Right renal pelvis (tissue), 4 donors: ENCODE results near the gene DCLK1. TPM values are rescaled to one million over a fixed set of nuclear protein-coding genes. Genes with fewer than 3 reads are reported as not detected.
A peak's percentile ranks its signal among the peaks of the same experiment; 100 is the strongest.

Experiments
- DNase-seq, 4 donors: peaks; one replicate each; pipeline ENCODE4 v3.0.0-alpha.2; 2013; ENCODE audit warnings: low read depth in 4 of 4, low spot score in 3 of 4, missing footprints in 1 of 4
- polyA plus RNA-seq, 4 donors: library from polyadenylated mRNA; unstranded; fragments of 120-200 nt; gene quantifications; one replicate each; pipeline ENCODE4 v1.2.1, GENCODE V29; 2013; ENCODE audit not compliant: insufficient read length in 4 of 4

DCLK1 gene
- 1 to 10 TPM; 5.6 to 7.0 (median 6.3) TPM for polyA plus RNA-seq

DNA sequence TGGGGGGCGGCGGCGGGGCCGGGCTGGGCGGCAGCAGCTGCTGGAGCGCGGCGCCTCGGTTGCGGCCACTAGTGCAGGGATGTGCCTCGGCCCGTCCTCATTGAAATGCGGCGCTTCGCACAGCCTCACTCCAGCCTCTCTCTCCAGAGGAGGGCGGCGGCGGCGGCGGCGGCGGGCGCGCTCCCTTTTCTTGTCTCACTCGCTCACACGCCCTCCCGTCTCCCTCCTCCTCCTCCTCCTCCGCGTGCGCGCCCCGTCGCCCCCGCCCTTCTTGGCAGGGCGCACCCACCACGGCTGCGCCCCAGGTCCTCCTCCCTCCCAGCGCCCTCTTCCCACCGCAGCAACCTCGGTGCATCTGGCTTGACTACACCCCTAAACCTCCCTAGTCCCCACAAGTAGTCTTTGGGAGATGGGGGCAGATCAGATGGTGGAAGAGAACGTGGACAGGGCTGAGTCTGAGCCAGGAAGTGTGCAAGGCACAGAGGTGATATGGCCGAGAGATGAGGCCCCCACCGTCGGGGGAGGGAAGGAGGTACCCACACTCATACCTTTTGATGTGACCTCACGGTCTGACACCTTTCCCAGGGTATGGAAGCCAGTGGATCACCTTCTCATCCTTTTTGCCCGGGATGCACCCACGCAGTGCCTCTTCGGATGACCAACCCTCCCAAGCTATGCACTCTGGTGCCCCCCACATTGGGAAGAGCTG is at the start of gene DCLK1:
Gene DCLK1, minus strand, starts transcription at position 161 of the 709 bp plus-strand sequence.
- DNase-seq: peak in 1 of 4 donors; percentile 10

DNA sequence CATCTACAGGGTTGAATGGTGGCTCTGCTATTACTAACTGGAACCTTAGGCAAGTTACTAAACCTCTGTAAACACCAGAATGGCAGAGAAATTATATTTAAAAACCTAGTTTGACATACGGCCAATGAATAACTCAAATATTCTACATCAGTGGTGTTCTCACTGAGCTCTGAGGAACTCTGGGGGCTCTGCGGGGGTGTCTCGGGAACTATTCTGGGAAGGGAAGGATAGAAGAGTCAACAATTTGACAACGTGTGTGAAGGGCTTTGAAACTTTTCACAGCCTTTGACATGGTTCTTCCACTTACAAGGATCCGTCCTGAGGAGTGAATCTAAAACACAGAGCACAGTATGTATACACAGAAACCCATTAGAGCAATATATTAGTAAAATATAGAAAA is 44.4 kb upstream of the DCLK1 start:
- no peak for DNase-seq

DNA sequence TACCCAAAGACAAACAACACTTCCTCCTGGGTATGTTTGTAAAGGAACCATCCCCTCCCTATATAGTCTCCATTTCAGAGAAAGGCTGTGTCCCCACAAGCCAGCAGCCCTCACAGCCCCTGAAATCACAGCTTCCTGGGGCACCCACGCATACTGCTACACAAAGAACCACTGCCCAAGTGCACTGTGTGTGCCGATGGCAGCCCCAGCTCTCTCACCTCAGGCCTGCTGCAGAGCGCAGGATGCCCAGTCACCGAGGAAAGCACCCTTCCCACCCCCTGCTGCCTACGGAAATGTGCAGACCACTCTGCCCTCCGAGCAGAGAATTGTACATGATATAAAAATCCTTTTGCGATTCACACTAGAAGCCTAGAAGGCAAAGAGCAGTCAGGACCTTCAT is 43.7 kb upstream of the DCLK1 start:
- no peak for DNase-seq

DNA sequence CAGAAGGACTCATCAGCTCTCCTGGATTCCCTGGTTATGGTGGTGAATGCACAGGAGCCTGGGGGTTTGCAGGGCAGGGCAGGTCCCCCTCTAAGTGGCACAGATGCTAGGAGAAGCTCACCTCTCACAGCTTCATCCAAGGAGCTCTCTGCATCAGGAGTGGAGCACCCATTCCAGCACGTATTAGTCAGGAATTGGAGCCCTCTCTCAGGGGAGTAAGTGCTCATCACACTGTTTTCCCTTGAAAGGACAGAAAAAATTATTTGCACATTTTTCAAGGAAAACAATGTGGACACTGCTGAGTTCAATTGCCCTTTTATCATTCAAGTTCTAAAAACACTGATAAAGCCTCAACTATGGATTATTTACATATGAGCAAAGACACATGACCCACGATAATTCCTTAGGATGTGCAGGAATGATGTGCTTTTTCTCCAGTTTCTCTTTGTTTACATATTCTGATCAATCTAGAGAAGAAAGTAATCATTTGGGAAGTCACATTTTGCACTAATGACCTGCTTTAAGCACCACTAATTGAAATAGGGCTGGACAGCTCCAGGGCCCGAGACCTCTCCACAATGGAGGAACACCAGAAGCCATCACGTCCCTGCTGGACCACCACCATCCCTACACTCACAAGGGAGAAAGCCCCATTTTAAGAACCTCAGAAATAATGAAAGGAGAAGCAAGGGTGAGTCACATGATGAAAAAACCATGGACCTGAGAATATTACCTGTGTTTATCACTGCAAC is 42.6 kb upstream of the DCLK1 start:
- DNase-seq: no peak

DNA sequence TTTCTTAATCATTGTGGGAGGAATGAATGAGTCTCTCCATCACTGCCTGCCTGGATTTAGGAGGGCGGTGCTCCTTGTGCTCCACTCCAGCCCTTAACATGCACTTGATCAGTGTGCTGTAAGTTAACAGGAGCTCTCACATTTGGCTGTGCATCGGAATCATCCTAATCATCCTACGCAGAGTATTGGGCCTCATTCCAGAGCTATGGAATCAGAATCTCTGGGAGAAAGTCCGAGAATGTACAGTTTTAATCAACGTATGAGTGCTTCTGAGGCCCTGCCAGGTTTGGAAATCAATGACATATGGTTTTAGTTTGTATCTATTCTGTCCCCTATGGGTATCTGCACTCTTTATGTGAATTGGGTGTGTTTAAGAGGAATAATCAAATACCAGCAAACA is 34.9 kb upstream of the DCLK1 start:
- DNase-seq: no peak

DNA sequence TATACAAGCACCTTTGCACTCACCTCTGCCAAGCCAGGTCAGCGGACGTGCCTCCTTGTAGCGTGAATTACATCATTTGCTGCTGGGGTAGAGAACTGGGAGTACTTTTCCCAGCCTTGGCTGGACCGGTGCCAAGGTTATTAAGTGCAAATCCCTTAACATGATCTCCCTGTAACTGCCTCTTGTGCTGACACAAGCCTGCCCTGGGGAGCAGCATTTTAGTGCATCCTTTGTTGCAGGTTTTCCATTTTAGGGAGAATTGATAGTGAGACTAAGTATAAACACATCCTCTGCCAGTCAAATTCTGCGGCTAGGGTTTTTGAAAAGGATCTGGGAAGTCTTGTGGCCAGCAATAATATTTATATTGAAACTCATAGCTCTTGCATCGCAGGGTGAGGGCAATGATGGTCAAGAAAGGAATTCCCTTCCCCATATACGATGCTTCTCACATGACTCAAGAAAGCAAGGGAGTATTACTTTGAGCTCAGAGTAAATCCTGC is 32.7 kb upstream of the DCLK1 start:
- peak; percentile 25 to 64 (median 40) for DNase-seq

DNA sequence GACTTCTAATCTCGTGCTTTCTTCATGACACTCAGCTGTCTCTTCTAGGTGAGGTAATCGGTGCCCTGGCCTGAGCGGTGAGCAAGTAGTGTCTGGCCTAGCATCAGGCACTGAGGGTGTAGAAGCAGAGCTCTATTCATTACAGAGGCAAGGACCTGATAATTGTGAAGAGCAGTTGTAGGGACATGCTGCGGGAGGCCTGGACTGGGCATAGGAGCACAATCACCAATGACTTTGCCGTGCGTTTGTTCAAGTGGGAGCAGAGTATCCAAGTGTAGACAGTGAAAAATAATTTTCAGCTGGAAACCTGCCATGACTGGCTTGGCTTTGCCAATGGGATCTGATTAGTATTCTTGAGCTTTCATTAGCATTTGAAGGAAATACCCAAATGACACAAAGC is 32.1 kb upstream of the DCLK1 start:
- DNase-seq: no peak

DNA sequence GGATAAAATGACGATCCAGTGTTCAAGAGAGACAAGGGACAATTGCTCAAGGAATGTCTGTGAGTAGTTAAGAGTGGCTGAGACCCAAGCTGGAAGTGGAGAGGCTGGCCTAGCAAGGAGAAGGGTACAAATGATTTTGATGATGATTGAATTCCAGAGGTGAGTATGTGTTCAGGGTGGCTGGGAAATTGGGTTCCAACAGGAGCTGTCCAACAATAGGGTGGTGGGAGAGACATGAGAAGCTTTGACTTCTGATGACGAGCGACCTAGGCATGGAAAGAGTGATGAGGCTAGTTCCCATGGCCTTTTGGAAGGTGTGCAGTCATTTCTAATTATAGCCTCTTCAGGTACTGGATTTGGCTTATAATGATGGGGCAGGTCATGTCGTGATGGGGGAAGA is 29.1 kb upstream of the DCLK1 start:
- DNase-seq: no peak

DNA sequence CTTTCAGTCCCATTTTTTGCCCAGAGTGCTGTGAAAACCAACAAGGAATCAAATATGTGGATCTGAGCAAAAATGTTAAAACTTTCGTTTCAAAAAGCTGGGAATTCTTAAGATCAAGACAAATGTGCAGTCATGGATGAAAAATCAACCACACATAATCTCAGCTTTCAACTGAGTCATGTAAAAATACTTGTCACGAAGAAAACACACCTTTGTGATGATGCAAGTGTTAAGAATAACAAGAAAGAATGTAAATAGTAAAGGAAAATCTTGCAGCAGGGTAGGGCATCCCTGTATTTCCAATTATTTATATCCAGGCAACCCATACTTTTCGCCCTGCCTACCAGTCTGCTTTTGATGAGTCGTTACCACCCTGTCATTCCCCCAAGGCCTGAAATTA is 27.4 kb upstream of the DCLK1 start:
- DNase-seq: no peak

DNA sequence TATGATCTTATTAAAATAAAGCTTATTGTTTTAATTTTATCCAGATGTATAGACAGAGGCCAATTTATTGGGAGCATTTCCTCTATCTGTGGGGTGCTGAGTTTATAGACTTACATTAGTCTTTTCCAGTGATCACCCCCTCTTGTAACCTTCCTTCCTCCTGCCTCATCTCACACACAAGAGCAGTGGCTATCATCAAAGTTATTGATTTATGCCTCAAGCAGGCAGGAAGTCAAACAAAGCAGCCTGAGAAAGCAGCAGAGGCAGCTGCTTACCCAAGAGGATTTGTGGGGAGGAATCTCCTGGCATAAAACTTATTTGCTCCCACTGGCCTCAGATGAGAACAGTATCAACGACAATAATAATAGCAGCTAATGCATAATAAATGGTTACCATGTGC is 26.3 kb upstream of the DCLK1 start:
- no peak for DNase-seq

DNA sequence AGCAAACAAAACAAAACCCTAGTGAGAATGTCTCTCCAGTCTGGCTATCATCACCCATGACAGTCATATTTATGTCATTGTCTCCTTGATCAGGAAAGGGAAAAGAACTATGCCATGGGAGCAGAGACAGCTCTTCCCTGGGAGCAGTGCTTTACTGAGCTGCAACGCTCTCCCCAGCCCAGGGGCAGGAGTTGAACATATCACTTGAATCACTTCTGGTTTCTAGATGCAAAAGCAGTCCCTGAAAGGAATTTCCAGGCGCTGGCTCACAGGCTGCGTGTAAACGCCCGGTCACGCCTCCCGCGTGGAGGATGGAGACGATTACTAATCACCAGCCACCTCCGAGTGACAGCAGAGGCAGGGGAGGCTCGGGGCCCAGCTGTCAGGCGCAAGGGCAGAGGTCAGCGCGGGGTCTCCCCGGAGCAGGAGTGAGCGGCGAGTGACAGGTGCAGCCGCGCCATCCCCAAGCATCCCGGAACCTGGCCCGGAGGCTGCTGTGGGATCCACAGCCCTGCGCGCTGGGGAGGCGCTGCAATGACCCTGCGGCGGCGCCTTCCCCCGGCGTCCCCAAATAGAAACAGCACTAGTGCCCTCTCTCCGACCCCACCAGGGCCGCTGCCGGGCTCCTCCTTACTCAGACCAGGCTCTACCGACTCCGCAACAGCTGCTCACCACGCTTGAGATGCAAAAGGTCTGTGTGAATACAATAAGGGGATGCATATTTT is 23.5 kb upstream of the DCLK1 start:
- DNase-seq: peak in 1 of 4 donors; percentile 5

DNA sequence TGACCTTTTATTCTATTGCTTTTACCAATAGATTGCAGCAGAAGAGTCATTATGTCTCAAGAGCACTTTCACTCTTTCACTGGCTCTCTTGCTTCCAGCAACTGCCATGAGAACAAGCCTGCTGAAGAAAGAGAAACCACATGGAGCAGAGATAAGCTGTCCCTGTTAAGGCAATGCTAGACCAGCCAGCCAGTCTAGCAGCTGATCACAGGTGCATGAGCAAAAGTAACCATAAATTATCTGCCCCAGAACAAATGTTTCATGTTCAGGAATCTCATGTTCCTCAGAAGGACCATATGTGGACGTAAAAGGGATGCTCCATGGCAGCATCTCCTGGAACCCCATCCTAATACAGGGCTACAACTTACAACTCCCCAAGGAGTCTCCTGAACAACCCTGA is 20.4 kb upstream of the DCLK1 start:
- DNase-seq: no peak

DNA sequence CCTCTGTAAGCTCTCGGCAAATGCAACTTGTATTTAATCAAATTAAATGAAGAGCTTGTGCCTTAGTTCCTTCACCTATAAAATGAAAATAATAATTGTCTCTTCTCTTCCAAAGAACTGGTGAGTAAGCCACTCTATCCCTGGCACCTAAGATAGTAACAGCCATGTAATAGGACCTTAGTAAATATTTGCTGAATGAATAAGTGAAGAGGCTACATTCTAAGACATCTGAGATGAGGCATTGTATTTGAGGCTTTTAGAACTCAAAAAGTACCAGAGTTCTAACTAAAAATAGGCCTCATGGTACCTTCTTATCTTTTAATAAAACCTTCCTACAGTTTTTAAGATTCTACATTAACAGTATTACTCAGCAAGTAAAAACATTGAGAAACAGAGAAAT is 17.3 kb upstream of the DCLK1 start:
- no peak for DNase-seq

DNA sequence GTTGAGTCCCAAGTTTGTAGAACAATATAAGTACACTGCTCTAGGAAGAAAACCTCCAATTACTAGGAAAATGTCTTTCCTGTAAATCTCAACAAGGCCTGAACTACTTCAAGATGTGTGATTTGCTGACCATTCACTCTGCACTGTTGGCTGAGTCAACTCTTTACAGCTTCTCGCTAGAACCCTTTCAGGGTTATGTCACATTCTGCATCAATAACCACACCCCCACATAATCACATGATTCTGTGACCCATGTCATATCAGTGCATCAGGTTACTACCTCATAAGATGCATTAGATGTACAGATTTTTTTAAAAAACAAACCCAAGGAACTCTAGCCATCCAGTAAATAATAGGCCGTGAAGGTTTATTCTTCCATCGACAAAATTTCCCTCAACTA is 16.1 kb upstream of the DCLK1 start:
- no peak for DNase-seq

DNA sequence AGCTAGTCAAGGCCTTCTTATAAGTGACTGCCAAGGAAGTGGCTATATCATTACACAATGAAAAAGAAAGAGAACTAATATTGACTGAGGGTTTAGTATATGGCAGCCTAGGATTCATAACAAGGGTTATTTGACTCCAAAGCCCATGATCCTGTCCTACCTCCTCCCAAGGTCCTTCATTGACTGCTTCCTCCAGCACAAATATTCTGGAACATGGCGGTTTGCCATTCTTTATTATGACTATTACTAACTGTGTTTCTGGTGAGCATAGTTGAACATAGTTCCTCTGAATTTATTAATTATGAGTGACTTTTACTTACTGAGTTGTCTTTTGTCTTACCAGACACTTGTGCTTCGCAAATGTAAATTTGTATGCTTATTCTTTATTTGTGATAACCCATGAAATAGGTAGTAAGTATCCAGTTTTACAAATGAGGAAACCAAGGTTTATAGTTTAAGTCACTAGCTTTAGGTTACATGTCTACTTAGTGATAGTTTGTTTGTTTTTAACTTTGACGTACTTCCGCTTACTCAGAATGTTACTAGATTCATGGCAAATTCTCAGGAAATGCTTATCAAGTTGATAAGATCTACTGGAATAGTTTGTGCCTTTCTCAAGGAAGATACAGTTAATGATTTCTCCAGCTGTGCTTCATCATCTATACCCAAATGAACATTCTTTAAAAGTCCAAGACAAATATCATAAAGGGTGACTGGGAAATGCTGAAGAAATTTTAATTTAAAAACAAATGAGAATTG is 15.5 kb upstream of the DCLK1 start:
- no peak for DNase-seq

DNA sequence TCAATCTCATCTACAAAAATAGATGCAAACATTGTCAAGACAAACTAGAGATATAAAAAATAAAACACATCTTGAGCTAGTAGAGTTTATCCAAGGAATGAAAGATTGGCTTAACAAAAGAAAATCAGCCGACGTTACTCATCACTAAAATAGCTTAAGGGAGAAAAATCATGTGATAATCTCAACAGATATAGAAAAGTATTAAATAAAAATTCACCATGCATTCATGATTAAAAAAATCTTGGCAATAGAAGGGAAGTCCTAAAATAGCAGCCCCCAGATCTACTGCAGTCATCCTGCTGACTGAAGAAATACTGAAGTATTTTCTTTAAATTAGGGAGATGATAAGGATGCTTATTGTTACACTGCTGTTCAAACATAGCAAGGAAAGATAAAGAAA is 12.6 kb upstream of the DCLK1 start:
- DNase-seq: no peak

DNA sequence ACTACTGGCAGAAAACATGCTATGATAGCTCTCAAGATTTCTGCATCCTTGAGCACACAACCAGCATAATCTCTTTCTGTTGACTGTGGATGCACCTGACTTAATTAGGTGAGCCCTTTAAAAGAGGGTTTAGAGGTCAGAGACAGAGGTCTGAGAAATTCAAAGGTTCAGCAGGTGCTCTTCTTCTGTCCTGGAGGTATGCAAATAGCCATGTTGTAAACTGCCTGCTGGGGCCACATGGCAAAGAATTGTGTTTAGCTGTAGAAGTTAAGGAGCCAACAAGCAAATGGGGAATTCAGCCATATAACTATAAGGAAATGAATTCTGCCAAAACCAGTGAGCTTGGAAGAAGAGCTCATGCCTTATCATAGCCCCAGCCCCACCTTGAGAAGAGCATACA is 11.6 kb upstream of the DCLK1 start:
- no peak for DNase-seq

DNA sequence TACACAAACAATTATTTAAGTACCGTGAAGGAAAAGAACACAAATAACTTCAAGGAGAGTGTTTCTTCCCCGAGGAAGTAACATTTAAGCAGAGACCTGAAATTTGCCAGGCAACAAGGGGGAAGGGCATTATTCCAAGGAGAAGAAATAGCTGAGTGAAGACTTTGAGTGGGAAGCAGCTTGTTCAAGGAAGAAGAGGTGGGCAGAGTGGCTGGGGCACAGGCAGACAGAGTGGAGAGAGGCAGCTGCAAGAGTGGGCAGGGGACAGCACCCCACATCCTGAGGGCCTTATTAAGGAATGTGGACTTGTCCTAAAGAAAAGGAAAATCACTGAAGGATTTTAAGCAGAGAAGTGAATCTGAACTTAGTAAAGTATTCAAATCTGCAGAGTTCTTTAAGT is 4.7 kb upstream of the DCLK1 start:
- no peak for DNase-seq

DNA sequence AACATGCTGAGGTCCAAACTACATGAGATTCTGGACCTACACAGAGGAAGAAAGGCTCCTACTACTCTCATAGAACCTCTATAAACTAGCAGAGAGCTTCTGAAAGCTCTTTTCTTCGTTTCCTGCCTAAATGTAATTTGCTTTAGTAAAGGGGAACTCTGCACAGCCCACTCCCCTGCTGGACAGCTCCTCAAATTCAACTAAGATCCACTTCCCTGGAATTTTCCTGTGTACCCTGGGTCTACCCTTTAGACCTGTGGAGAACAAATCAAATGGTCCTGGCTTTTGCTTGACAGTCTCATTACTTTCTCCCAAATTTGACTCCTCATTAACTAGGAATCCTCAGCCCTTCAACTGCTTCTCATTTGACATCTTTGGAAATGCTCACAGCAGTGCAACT is 3.5 kb upstream of the DCLK1 start:
- DNase-seq: no peak

DNA sequence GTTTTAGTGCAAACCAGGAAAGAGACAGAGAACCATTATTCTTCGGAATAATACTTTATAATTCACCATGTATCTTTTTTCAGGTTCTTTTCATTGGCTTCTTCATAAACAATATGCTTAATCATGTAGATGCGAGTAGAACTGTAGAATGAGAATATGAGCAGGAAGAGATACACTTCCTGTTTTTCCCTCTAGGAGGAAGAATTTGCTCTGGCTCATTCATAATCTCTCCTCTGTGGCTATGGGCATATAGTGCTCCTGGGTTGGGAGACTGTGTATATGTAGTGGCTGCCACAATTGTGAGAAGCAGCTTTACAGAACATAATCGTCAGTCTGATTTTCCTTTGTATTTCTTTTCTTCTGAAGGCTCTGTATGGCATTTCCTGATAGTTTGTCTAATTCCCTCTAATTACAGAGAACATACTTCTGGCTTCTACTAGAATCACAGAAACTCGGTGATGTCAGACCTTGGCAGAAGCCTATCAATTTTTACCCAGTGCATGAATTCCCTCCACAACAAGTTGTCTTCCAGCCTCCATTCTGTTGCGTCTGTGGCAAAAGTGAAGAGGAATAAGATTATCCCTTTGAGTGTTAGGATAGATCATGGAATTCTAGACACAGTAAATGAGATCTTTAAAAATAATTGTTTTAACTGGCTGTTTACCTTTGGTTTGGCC is 2.9 kb upstream of the DCLK1 start:
- DNase-seq: no peak
